ENCODE measurements around the gene ENTREP3.
A peak's percentile ranks its signal among the peaks of the same experiment; 100 is the strongest.
"Not testable (repeated sequence)": the region's sequence is repeated elsewhere in the genome, so short reads cannot be mapped to it uniquely, and the experiment has no call there.

The ENTREP3 gene

DNA sequence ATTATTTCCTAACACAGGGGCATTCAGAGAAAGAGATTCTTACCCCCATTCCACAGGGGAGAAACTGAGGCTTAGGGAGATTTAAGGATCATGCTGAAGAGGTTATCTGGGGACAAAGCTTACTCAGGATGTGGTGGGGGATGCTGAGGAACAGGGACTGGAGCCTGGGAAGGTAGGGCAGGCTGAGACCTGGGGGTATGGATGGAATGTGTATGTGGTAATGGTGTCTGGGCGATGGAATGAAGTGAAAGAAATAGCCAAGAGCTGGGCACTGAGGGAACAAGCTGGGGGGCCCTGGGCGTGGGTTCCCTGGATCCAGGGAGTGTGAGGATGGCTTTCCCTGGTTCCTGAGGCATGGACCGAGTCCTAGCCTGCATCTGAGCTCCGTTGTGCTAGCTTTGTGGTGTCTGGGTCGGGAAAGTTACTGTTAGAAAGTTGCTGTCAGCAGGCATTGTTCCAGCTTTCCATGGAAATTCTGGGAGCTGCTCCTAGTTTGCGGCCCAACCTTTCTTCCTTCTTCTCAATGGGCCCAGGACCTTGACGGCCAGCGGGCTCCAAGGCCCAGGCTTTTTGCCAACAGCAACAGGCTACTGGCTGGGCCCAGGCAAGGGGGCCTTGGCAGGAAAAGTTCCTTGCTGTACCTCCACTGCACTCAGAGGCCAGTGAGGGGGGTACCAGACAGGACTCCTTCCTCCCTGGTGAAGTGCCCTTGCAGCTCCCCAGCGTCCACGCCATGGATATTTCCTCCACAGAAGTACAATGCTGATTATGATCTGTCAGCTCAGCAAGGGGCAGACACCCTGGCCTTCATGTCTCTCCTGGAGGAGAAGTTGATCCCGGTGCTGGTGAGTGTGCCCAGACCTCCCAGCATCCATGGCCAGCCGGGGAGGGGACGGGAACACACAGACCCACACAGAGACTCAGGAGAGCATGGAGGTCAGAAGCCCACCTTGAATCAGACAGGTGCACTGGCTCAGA, 23.0 kb downstream of the ENTREP3 start:
- H3K4me1 Mint-ChIP-seq; H3K9me3 Mint-ChIP-seq; DNase-seq; H3K4me3 Mint-ChIP-seq; H3K27me3 Mint-ChIP-seq; ATAC-seq (replicated peaks): not testable (repeated sequence)
- Mint-ChIP-seq H3K36me3 (peaks cover 10 to 18% of the 10 kb centered on the region in 2 donors), H3K27ac (peak overlapping the region; percentile 37)

- H3K27me3 Mint-ChIP-seq; H3K27ac Mint-ChIP-seq; ATAC-seq (replicated peaks); H3K4me1 Mint-ChIP-seq; H3K9me3 Mint-ChIP-seq; DNase-seq; H3K4me3 Mint-ChIP-seq: not testable (repeated sequence)
- peaks cover 9 to 12% of the 10 kb centered on the region in 2 donors for H3K36me3 Mint-ChIP-seq
Measured at GRCh38 chr1:155231302-155231701, 24.0 kb downstream of the ENTREP3 start.

DNA sequence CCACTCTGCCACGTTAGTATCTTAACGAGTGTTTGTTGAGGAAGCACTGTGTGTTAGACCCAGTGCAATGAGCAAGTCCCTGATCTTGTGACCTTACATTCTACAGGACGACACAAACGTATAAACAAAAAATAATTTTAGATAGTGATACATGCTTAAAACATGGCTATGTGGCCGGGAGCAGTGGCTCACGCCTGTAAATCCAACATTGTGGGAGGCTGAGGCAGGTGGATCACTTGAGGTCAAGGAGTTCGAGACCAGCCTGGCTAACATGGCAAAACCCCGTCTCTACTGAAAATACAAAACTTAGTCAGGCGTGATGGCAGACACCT, 27.2 kb downstream of the ENTREP3 start:
- H3K4me1 Mint-ChIP-seq, result peaks cover 26 to 37% of the 10 kb centered on the region in 2 donors
- no peaks in the 10 kb centered on the region for H3K9me3 Mint-ChIP-seq
- H3K4me3 Mint-ChIP-seq, result peak overlapping the region; percentile 84 to 89
- H3K36me3 Mint-ChIP-seq, result peaks cover 0 to 3% of the 10 kb centered on the region in 2 donors
- H3K27me3 Mint-ChIP-seq, result no peaks in the 10 kb centered on the region
- ATAC-seq (replicated peaks) (no peak), DNase-seq (no peak)
- H3K27ac Mint-ChIP-seq, result peak overlapping the region; percentile 95

- H3K9me3 Mint-ChIP-seq, result no peaks in the 10 kb centered on the region
- H3K27ac Mint-ChIP-seq, result peak overlapping the region; percentile 95
- peaks cover 29 to 41% of the 10 kb centered on the region in 2 donors for H3K4me1 Mint-ChIP-seq
- peak; percentile 91 to 95 for ATAC-seq (replicated peaks)
- H3K4me3 Mint-ChIP-seq, result peak overlapping the region; percentile 84 to 89
- H3K36me3 Mint-ChIP-seq, result peaks cover 0 to 3% of the 10 kb centered on the region in 2 donors
- peak; percentile 96 for DNase-seq
- no peaks in the 10 kb centered on the region for H3K27me3 Mint-ChIP-seq
Measured at GRCh38 chr1:155227261-155228095, 27.8 kb downstream of the ENTREP3 start.

DNA sequence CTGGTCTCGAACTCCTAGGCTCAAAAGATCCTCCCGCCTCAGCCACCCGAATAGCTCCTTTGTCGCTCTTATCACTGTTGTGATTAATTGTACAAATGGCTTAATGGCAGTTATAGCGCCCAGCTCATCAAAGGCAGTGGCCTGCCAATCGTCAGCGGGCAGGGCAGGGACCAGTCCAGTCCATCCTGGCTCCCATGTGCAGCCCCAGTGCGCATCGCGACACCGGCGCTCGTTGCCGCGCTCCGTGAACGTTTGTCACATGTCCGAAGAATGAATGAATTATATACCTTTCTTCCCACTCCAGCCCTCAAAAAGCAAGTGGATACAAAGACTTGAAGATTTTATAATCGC, 28.4 kb downstream of the ENTREP3 start:
- DNase-seq (no peak), ATAC-seq (replicated peaks) (peak; percentile 50 to 57)
- Mint-ChIP-seq H3K27me3 (no peaks in the 10 kb centered on the region), H3K9me3 (no peaks in the 10 kb centered on the region), H3K27ac (peak overlapping the region; percentile 95), H3K36me3 (peaks cover 0 to 3% of the 10 kb centered on the region in 2 donors), H3K4me1 (peaks cover 31 to 41% of the 10 kb centered on the region in 2 donors), H3K4me3 (peak overlapping the region; percentile 84 to 89)

DNA sequence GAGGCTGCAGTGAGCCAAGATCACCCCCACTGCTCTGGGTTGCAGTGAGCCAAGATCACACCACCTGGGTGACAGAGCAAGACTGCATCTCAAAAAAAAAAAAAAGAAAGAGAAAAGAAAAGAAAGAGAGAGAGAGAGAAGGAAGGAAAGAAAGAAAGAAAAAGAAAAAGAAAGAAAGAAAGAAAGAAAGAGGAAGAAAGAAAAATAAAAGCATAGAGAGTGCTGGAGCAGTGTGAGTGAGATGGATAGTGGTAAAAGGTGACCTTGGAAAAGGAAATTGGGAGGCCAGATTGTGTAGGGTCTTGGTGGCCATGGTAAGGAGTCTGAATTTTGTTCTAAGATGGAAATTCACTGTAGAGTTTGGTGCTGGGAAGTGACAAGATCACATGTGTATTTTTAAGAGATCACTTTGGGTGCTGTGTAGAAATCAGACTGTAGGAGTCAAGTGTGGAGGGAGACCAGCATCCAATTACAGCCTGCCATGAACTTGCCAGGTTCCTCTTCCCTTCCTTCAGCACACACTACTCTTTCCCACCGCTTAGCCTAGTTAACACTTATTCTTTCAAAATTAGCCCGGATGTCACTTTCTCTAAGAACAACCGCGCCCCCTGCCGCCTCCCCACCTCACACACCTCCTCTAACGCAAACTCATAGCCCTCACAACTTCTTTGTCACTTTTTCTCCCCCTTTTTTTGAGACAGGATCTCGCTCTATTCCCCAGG, 28.9 kb downstream of the ENTREP3 start:
- peak; percentile 46 to 50 for ATAC-seq (replicated peaks)
- H3K27ac Mint-ChIP-seq, result peak overlapping the region; percentile 95
- peaks cover 31 to 41% of the 10 kb centered on the region in 2 donors for H3K4me1 Mint-ChIP-seq
- H3K4me3 Mint-ChIP-seq, result peak overlapping the region; percentile 84 to 89
- no peaks in the 10 kb centered on the region for H3K9me3 Mint-ChIP-seq
- H3K36me3 Mint-ChIP-seq, result peaks cover 0 to 3% of the 10 kb centered on the region in 2 donors
- no peaks in the 10 kb centered on the region for H3K27me3 Mint-ChIP-seq
- DNase-seq, result peak; percentile 56

- Mint-ChIP-seq H3K27ac (peak overlapping the region; percentile 47), H3K4me1 (peaks cover 31 to 41% of the 10 kb centered on the region in 2 donors), H3K4me3 (peak overlapping the region in 1 of 2 donors; percentile 28)
- not testable (repeated sequence) for DNase-seq; H3K9me3 Mint-ChIP-seq; H3K27me3 Mint-ChIP-seq; ATAC-seq (replicated peaks); H3K36me3 Mint-ChIP-seq
Measured at GRCh38 chr1:155225404-155225759, 29.9 kb downstream of the ENTREP3 start.

GRCh38 chr1:155223047-155223446, 32.2 kb downstream of the ENTREP3 start:
- H3K27me3 Mint-ChIP-seq, result no peaks in the 10 kb centered on the region
- H3K27ac Mint-ChIP-seq, result peak overlapping the region; percentile 37
- ATAC-seq (replicated peaks) (no peak), DNase-seq (no peak)
- peaks cover 34 to 50% of the 10 kb centered on the region in 2 donors for H3K4me1 Mint-ChIP-seq
- peaks cover 0 to 3% of the 10 kb centered on the region in 2 donors for H3K36me3 Mint-ChIP-seq
- peak overlapping the region in 1 of 2 donors; percentile 19 for H3K4me3 Mint-ChIP-seq
- H3K9me3 Mint-ChIP-seq, result no peaks in the 10 kb centered on the region

DNA sequence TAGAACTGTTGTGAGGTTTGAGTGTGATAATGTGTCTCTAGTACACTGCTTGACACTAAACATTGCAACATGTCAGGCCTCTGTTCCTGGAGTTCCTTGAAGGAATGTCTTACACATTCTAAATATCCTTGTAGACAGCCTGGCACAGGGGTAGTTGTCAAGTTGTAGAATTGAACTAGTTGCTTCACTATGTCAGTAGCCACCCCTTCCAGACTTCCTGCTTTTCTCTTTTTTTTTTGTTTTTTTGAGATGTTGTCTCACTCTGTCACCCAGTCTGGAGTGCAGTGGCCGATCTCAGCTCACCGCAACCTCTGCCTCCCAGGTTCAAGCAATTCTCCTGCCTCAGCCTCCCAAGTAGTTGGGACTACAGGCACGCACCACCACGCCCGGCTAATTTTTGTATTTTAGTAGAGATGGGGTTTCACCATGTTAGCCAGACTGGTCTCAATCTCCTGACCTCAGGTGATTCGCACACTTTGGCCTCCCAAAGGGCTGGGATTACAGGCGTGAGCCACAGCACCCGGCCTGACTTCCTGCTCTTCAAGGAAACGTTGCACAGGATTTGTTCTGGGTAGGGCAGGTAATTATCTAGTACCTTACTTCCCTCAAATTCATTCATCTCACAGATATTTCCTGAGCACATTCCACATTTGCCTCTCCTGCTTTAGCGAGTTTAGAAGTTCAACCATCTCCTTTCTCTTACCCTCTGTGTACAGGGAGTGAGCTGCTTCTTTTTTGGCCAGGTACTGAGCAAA, 34.9 kb downstream of the ENTREP3 start:
- not testable (repeated sequence) for DNase-seq; H3K27ac Mint-ChIP-seq; ATAC-seq (replicated peaks); H3K9me3 Mint-ChIP-seq; H3K36me3 Mint-ChIP-seq; H3K4me3 Mint-ChIP-seq; H3K27me3 Mint-ChIP-seq
- H3K4me1 Mint-ChIP-seq, result peaks cover 19 to 34% of the 10 kb centered on the region in 2 donors

GRCh38 chr1:155219592-155220031, 35.7 kb downstream of the ENTREP3 start:
- ATAC-seq (replicated peaks) (peak; percentile 18 to 29), DNase-seq (no peak)
- Mint-ChIP-seq H3K27ac (peak overlapping the region; percentile 51), H3K36me3 (peaks cover 5 to 12% of the 10 kb centered on the region in 2 donors), H3K9me3 (no peaks in the 10 kb centered on the region), H3K4me3 (no peak overlapping the region), H3K27me3 (no peaks in the 10 kb centered on the region), H3K4me1 (peaks cover 15 to 27% of the 10 kb centered on the region in 2 donors)

DNA sequence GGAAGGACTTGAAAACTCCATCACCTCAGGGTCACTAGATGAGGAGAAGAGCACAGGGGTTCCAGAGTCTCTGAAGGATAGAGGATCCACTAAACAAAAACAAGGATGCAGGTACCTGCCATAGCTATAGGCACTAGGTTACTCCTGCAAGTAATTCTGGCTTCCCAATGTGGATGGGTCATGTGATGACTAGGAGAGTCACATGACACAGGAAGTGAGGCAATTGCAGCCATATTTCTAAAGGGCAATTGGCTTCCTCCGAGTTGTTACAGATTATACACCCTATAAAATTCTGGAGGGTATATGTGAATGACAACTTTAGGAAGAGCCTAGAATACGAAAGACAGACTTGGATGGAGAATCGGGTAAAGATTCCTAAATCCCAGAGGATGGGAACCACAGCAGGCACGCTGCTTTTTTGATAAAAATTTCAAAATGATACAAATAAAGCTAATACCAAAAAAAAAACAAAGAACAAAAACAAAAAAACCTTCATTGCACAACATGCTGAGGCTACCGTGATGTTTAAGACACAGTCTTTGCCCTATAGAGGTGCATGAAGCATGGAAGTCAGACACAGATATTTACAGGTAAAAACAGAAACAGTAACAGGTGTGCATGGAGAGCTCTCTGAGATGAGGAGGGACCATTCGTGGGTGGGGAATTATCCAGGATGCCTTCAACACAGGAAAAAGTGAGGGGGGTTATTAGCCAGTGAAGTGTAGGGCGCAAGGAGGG, 36.3 kb downstream of the ENTREP3 start:
- H3K4me3 Mint-ChIP-seq, result no peak overlapping the region
- H3K36me3 Mint-ChIP-seq, result peaks cover 5 to 12% of the 10 kb centered on the region in 2 donors
- H3K27ac Mint-ChIP-seq, result peak overlapping the region; percentile 51
- no peak for DNase-seq
- no peak for ATAC-seq (replicated peaks)
- peaks cover 10 to 21% of the 10 kb centered on the region in 2 donors for H3K4me1 Mint-ChIP-seq
- H3K9me3 Mint-ChIP-seq, result no peaks in the 10 kb centered on the region
- no peaks in the 10 kb centered on the region for H3K27me3 Mint-ChIP-seq

DNA sequence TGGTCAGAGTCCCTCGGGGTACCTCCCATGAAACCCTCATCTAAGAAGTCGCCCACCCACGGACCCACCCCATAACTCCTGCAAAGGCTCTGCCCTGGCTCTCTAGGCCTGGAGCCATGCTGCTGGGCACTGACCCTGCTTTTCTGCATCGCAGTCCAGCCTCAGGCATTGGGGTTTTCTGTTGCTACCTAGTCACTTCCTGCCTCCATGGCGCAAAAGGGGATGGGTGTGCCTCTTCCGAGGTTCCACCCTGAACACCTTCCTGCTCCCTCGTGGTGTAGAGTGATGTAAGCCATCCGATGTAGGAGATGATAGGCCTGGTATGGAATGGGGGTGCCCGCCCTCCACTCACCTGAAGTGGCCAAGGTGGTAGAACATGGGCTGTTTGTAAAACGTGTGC, 40.6 kb downstream of the ENTREP3 start:
- ATAC-seq (replicated peaks); H3K4me3 Mint-ChIP-seq; DNase-seq; H3K27ac Mint-ChIP-seq; H3K9me3 Mint-ChIP-seq; H3K27me3 Mint-ChIP-seq: not testable (repeated sequence)
- Mint-ChIP-seq H3K4me1 (peaks cover 8 to 15% of the 10 kb centered on the region in 2 donors), H3K36me3 (peaks cover 5 to 21% of the 10 kb centered on the region in 2 donors)

GRCh38 chr1:155212051-155212440, 43.2 kb downstream of the ENTREP3 start:
- Mint-ChIP-seq H3K4me1 (peaks cover 17 to 28% of the 10 kb centered on the region in 2 donors), H3K36me3 (peaks cover 7 to 21% of the 10 kb centered on the region in 2 donors)
- DNase-seq; H3K9me3 Mint-ChIP-seq; H3K4me3 Mint-ChIP-seq; H3K27me3 Mint-ChIP-seq; ATAC-seq (replicated peaks); H3K27ac Mint-ChIP-seq: not testable (repeated sequence)

Data from stimulated activated naive B cell treated with anti-CD40 and anti-IgM and Interleukin-4, amounts not matched to agents 10 μg/mL and 1 μg/mL and 100 μg/mL, for 72 hours (primary cell).